Stimulated activated CD4-positive, alpha-beta T cell treated with anti-CD3 and anti-CD28 coated beads, Interleukin-12 subunit alpha, Interleukin-12 subunit beta, amount 100 ng/mL, for 4 hours (primary cell): ENCODE results near the gene MAU2.
A peak's percentile ranks its signal among the peaks of the same experiment; 100 is the strongest.

ENCODE experiments used
- DNase-seq: peaks from one replicate; pipeline ENCODE4 v3.0.0-alpha.2; 2020

Gene MAU2

GRCh38 chr19:19306191-19306590 is 14.4 kb upstream of the MAU2 start:
- DNase-seq: no peak

- DNase-seq: no peak
These were observed 12.3 kb upstream of the MAU2 start for GRCh38 chr19:19308373-19308772.

DNA sequence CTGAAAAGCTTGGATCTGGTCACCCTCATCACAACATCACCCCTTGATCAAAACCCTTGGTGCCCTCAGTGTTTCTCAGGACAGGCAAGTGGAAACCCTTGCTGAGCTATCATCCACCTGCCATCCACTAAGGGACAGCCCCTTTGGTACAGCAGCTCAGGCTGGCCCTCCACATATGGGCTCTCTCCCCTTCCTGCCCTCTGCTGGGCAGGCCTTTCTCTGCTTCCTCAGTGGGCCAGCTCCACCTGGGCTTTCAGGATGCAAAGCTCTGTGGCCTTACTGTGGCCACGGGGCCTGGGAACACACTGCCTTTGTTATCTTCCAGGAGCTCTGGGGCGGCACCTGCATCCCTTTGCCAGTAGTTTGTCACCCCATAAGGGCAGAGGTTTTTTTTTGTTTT is 5.2 kb upstream of the MAU2 start:
- no peak for DNase-seq

DNA sequence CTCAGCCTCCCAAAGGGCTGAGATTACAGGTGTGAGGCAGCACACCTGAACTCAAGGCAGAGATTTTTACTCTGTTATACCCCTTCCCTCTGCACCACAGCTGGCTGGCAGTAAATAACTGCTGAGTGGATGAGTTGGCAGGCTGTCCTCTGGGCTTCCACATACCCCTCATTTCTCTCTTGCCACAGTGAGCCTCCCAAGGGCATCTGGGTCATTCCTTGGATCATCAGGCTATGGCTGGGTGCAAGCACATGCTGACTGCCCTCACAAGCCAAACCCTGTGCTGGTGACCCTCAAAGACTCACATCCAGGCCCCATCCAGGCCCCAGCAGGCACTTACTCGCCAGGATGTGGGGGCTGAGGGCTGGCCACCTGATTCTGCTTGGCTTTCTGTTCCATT is 4.5 kb upstream of the MAU2 start:
- DNase-seq: no peak

GRCh38 chr19:19319732-19320360 is 783 bp upstream of the MAU2 start:
- DNase-seq: peak; percentile 6

GRCh38 chr19:19321141-19321577 is 530 bp downstream of the MAU2 start:
- no peak for DNase-seq

DNA sequence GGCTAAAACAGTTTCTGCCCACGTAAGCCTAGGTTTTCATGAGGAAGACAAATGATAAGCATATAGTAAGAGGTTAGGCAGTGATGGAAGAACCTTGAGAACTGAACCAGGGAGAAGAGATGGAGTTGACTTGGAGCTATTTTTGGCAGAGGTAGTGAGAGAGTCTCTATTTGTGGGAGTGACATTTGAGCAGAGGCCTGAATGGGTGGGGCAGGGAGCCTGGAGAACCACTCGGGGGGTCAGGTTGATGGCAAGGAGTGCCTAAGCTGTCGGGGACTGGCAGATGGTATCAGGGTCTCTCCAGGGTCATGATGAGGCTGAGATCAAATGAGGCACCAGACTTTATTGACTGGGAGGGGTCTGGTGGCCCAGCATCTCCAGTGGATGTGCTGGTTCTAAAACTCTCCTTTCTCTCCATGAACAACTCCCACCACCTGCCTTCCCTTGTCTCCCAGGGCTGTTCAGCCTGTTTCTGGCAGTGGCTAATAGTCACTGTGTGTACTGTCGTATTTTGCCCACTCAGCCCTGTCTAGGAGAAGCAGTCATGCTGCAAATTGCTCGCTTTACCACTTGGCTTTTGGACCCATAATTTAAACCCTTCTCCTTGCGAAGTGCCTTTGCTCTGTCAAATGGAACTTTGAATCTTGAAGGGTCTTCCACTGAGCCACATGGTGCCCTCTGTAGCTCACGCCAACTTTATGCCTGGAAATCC is 3.6 kb downstream of the MAU2 start:
- no peak for DNase-seq

DNA sequence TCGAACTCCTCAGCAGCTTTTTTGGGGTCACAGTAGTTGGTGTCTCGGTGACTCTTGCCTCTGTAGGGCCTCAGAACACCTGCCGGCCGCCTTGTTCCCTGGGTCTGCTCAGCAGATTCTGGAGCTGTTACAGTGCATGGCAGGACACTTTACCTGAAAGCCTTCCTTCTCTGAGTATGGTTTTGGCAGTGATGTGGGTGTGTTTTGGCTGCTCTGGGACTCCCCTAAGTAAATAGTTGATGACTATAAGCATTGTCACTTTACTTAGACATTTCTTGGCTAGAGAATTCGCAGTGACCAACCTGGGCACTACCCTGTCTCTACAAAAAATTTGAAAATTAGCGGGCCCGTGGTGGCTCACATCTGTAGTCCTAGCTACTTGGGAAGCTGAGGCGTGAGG is 7.0 kb downstream of the MAU2 start:
- no peak for DNase-seq

DNA sequence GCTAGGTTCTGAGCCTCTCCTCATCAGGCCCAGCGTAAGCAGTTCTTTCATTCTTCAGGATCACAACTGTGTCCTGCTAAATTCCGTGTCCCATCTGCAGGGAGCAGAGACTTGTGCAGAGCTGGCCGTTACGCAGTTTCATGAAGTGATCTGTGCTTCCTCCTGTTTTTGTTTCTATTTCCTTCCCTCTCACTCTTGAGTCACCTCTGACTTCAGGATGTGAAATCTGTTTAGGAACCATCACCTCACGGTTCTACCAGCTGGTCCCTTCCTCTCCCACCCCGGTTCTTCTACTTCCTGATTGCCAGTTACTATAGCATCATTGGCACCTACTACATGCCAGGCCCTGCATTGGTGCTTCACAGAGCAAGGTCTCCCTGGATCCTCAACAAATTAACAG is 8.5 kb downstream of the MAU2 start:
- no peak for DNase-seq

GRCh38 chr19:19334063-19334988 is 13.7 kb downstream of the MAU2 start:
- DNase-seq: no peak

- no peak for DNase-seq
These were observed 14.3 kb downstream of the MAU2 start for GRCh38 chr19:19334989-19335344.

DNA sequence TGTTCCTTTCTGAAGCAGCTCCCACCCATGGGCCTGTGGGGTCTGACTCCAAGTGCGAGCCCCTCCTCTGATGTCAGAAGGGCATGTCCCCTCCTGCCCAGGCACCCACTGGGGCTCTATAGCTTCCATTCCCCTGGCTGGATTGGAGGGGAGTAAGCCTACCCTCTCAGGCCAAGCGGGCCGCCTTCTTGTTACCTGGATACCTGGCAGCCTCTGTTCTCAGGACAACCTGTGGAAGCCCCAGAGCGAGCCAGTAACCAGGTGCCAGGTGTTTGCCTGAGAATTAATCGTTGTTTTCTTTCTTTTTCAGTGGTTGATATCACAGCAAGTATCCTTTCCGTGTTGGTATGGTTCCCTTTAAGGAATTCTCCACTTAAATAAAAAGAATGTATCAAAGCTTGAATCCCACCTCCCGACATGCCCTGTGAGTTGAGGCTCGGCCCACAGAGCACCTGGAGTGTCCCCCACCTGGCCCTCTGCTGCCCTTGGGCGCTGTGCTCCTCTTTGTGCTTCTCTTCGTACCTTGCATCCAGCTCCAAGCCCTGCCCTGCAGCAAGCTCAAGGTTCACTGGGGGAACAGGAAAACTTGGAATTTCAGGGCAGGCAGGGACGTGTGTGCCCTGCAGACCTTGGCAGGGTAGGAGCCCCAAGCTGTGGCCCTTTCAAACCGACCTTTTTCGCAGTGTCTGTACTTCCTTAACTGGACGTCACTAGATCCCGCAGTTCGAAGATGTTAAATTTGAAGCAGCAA is 15.0 kb downstream of the MAU2 start:
- DNase-seq: no peak

GRCh38 chr19:19336597-19336996 is 16.0 kb downstream of the MAU2 start:
- DNase-seq: no peak

- DNase-seq: no peak
These were observed 16.5 kb downstream of the MAU2 start for GRCh38 chr19:19337120-19337519.

DNA sequence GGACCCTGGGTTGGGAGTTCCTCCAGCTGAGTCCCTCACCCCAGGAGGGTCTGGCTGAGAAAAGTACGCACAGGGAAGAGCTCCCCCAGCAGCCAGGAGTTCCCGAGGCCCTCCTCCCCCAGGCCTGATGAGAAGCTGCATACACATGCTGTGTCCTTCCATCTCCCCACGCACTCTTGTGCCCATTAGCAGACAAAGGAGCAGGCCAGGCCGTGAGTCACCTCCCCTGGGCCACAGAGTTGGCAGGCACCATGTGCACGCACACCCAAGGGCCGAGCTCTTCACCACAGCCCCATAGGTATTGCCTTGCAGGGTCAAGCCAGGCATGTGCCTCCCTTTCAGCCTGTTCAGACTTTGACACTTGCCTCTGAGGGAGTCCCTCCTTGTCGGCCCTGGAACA is 17.5 kb downstream of the MAU2 start:
- DNase-seq: no peak

DNA sequence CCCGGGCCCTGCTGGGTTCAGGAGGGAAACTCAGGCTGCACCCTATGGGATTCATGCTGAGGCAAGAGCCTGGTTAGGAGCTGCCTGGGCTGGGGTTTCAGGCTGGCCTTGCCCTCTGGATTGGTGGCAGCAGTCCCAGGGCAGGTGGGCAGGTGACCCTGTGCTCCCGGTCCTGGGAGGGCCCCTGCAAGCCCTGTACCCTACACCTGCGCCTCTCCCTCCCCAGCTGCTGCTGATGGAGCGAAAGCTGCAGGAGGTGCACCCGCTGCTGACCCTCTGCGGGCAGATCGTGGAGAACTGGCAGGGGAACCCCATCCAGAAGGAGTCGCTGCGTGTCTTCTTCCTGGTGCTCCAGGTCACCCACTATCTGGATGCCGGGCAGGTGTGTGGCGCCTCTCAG is 20.4 kb downstream of the MAU2 start:
- no peak for DNase-seq

GRCh38 chr19:19342086-19343015 is 21.7 kb downstream of the MAU2 start:
- no peak for DNase-seq

DNA sequence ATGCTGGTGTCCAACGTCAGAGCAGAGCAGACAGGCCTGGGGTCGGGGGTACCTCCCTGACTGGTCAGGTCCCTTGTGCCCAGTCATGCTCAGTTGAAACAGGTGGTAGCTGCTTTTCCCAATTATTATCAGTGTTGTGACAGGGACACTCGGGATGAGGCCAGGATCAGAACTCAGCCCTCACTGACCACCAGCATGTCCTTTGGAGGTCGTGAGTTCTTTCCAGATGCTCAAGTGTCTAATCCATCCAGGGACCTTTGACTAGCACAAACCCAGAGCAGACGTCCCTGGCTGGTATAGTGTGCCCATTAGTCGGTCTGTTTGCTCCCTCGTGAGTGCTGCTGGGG is 22.4 kb downstream of the MAU2 start:
- DNase-seq: no peak

- no peak for DNase-seq
These were observed 23.1 kb downstream of the MAU2 start for GRCh38 chr19:19343762-19344161.

GRCh38 chr19:19345232-19345631 is 24.6 kb downstream of the MAU2 start:
- no peak for DNase-seq

- DNase-seq: no peak
These were observed 25.3 kb downstream of the MAU2 start for GRCh38 chr19:19345970-19346369.
